Measurements from ENCODE around the gene COL6A3. TPM values are rescaled to one million over a fixed set of nuclear protein-coding genes. Genes with fewer than 3 reads are reported as not detected.

COL6A3 gene
- total RNA-seq, 2 donors from 2014 or later = 1.9 to 2.6 TPM

DNA sequence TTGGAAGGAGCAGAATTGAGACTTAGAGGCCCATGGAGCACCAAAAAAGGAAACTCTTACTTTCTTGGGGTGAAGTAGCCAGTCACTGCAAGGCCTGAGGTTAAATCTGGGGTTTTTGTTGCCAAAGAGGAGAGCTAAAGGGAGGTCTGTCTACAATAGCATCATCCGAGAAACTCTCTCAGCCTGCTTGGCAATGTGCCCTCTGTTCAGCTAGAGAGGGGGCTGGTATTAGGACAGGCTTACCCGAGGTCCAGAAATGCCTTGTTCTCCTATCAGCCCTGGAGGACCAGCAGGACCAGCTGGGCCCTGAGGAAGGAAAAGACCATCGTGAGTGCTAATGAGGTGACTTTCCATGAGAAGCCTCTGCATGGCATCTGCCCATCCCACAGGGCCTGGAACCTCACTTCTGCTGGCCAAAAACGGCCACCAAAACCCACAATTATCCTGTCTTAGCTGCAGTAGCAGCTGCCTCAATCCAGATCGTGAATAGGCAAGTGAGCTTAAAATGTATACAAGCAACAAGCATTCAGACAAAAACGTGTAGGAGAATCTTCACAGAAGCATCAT, 61.6 kb downstream of the COL6A3 start:
- Mint-ChIP-seq H3K27me3 (no peaks in the 10 kb centered on the region), H3K4me3 (no peak overlapping the region), H3K36me3 (ENCODE audit: low read depth) (peaks cover 3% of the 10 kb centered on the region), H3K27ac (peak overlapping the region; percentile 32), H3K4me1 (no peaks in the 10 kb centered on the region)
- H3K9me3 ChIP-seq (ENCODE audit: control insufficient read depth, low read length, poor library complexity, severe bottlenecking) = no peaks in the 10 kb centered on the region
- no peak for DNase-seq
- ATAC-seq = no peak

GRCh38 chr2:237351796-237352195, 62.2 kb downstream of the COL6A3 start:
- Mint-ChIP-seq H3K27ac (no peak overlapping the region), H3K27me3 (no peaks in the 10 kb centered on the region), H3K36me3 (ENCODE audit: low read depth) (peaks cover 3% of the 10 kb centered on the region), H3K4me3 (no peak overlapping the region), H3K4me1 (no peaks in the 10 kb centered on the region)
- no peaks in the 10 kb centered on the region for H3K9me3 ChIP-seq (ENCODE audit: control insufficient read depth, low read length, poor library complexity, severe bottlenecking)
- DNase-seq (no peak), ATAC-seq (no peak)

DNA sequence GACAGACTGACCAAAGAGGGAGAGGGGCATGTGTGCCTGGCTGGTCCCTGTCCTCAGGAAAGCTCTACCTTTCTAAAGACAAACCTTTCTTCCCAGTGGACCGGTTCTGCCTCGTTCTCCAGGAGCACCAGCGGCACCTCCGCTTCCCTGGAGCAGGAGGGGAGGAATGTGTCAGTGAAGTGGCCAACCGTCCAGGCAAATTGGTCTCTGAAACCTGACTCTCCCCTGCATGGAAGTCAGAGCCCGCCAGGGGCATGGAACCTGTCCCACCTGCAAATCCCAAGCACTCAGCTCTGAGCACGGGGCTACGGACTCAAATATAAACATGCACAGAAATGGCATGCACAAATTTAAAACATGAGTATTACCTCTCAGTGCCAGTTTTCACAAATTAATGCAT, 62.9 kb downstream of the COL6A3 start:
- no peaks in the 10 kb centered on the region for H3K27me3 Mint-ChIP-seq
- ATAC-seq = no peak

GRCh38 chr2:237350597-237350996, 63.4 kb downstream of the COL6A3 start:
- Mint-ChIP-seq H3K4me1 (no peaks in the 10 kb centered on the region), H3K36me3 (ENCODE audit: low read depth) (peaks cover 3% of the 10 kb centered on the region), H3K27ac (no peak overlapping the region), H3K27me3 (no peaks in the 10 kb centered on the region), H3K4me3 (no peak overlapping the region)
- no peak for DNase-seq
- H3K9me3 ChIP-seq (ENCODE audit: control insufficient read depth, low read length, poor library complexity, severe bottlenecking) = no peaks in the 10 kb centered on the region
- ATAC-seq = no peak

More for the DNA sequence above, 62.9 kb downstream of the COL6A3 start:
- no peak overlapping the region for H3K27ac Mint-ChIP-seq
- DNase-seq = no peak
- no peaks in the 10 kb centered on the region for H3K9me3 ChIP-seq (ENCODE audit: control insufficient read depth, low read length, poor library complexity, severe bottlenecking)
- no peaks in the 10 kb centered on the region for H3K4me1 Mint-ChIP-seq
- peaks cover 3% of the 10 kb centered on the region for H3K36me3 Mint-ChIP-seq (ENCODE audit: low read depth)
- no peak overlapping the region for H3K4me3 Mint-ChIP-seq

DNA sequence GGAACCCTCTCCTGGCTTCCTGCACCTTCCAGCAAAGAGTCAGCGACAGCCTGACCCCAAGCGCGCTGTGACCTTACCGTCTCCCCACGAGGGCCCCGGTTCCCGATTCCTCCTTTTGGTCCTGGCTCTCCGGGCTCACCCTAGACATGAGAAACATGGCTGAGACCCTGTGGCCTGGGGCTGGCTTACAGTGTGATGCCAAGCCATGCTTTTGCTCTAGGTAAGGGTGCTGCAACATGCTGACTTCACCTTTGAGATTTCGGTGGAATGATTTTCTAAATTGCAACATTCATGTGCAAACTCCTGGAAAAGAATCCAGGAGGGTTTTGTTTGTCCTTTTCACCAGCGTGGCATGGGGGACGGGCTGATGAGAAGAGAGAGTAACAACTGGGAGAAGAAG, 63.9 kb downstream of the COL6A3 start:
- DNase-seq = no peak
- no peaks in the 10 kb centered on the region for H3K9me3 ChIP-seq (ENCODE audit: control insufficient read depth, low read length, poor library complexity, severe bottlenecking)
- no peak for ATAC-seq
- Mint-ChIP-seq H3K4me3 (no peak overlapping the region), H3K36me3 (ENCODE audit: low read depth) (peaks cover 3% of the 10 kb centered on the region), H3K27me3 (no peaks in the 10 kb centered on the region), H3K4me1 (no peaks in the 10 kb centered on the region), H3K27ac (no peak overlapping the region)

DNA sequence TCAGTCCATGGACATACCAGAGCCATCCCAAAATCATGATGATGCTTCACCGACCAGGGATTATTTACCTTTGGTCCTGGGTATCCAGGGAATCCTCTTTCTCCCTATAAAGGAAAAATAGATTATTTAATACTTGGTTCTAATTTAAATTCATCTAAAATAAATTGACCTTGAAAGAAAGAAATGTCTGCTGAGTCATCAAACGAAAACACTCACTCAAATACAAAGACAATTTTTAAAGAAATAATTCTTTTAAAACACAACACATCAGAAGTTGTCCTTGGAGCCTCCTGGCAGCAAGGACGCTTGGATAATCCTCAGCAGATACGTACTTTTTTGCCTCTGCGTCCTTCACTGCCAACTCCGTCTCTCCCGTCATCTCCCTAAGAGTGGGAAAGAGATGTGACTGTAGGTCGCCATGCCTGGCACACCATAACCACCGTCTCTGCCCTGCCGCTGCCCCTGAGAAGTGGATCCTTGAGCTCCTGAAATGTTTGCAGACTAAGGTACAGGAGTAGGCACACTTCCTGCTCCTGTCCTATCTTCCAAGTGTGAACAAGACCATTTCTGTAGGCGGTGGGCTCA, 65.6 kb downstream of the COL6A3 start:
- no peaks in the 10 kb centered on the region for H3K27me3 Mint-ChIP-seq
- H3K4me3 Mint-ChIP-seq = no peak overlapping the region
- H3K4me1 Mint-ChIP-seq = no peaks in the 10 kb centered on the region
- H3K27ac Mint-ChIP-seq = no peak overlapping the region
- peaks cover 3% of the 10 kb centered on the region for H3K36me3 Mint-ChIP-seq (ENCODE audit: low read depth)
- no peak for DNase-seq
- H3K9me3 ChIP-seq (ENCODE audit: control insufficient read depth, low read length, poor library complexity, severe bottlenecking) = no peaks in the 10 kb centered on the region
- no peak for ATAC-seq

DNA sequence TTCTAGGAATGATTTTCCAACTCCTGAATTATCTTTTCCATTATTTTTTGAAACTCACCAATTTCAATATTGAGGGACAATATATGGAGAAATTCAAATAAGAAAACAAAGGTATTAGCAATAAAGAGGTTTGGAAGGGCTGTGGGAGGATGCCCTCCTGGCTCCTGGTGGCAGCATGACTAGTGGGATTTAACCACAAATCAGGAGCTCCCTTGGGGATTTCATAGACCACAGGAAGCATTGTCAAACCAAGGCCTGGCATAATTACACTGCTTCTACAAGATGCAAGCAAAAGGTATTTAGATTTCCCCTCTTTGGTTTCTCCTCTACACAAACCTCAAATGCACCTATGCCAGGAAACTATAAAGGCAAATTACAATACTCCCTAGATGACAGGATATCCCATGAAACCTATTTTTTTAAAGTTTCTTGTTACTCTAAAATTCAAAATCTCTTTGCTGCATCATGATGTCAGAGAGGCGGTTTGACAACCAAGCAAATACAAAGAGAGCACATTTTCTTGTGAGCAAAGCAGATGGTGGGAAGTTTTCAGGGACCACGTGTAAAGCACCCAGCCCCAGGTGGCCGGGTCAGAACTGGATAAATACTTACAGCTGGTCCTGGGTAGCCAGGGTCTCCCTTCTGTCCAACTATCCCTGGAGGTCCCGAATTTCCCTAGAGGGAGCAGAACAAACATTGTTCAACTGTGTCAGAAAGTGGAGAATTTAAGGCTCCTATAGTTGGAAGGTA, 67.9 kb downstream of the COL6A3 start:
- DNase-seq (no peak), ATAC-seq (no peak)
- Mint-ChIP-seq H3K27me3 (no peaks in the 10 kb centered on the region), H3K27ac (no peak overlapping the region), H3K4me1 (no peaks in the 10 kb centered on the region), H3K36me3 (ENCODE audit: low read depth) (peaks cover 3% of the 10 kb centered on the region), H3K4me3 (no peak overlapping the region)
- no peaks in the 10 kb centered on the region for H3K9me3 ChIP-seq (ENCODE audit: control insufficient read depth, low read length, poor library complexity, severe bottlenecking)

- ATAC-seq (no peak), DNase-seq (no peak)
- Mint-ChIP-seq H3K27ac (no peak overlapping the region), H3K4me3 (no peak overlapping the region), H3K4me1 (no peaks in the 10 kb centered on the region), H3K36me3 (ENCODE audit: low read depth) (peaks cover 3% of the 10 kb centered on the region), H3K27me3 (no peaks in the 10 kb centered on the region)
- no peaks in the 10 kb centered on the region for H3K9me3 ChIP-seq (ENCODE audit: control insufficient read depth, low read length, poor library complexity, severe bottlenecking)
Measured at GRCh38 chr2:237345411-237345810, 68.6 kb downstream of the COL6A3 start.

DNA sequence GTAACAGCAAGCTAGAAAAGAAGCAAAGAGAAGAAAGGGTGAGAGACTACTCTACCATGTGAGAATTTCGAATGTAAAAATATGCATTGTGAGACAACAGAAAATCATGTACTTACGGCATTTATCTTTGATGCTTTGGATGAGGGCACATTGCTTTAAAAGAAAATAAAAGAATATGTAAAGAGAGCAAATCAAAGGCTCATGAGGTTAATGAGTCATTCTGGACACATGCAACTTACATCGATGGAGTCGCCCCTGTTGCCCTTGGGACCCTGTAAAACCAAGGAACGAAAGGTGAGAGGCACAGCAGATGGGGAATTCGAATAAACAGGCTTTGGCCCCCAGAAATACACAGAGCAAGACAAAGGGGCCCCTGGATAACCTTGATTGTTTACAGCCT, 69.0 kb downstream of the COL6A3 start:
- ATAC-seq = no peak
- Mint-ChIP-seq H3K27me3 (no peaks in the 10 kb centered on the region), H3K4me1 (no peaks in the 10 kb centered on the region), H3K4me3 (no peak overlapping the region), H3K36me3 (ENCODE audit: low read depth) (peaks cover 3% of the 10 kb centered on the region), H3K27ac (no peak overlapping the region)
- no peak for DNase-seq
- no peaks in the 10 kb centered on the region for H3K9me3 ChIP-seq (ENCODE audit: control insufficient read depth, low read length, poor library complexity, severe bottlenecking)

GRCh38 chr2:237343993-237344392, 70.0 kb downstream of the COL6A3 start:
- H3K9me3 ChIP-seq (ENCODE audit: control insufficient read depth, low read length, poor library complexity, severe bottlenecking) = no peaks in the 10 kb centered on the region
- no peak for ATAC-seq
- H3K27me3 Mint-ChIP-seq = no peaks in the 10 kb centered on the region
- H3K4me3 Mint-ChIP-seq = no peak overlapping the region
- no peak overlapping the region for H3K27ac Mint-ChIP-seq
- no peaks in the 10 kb centered on the region for H3K4me1 Mint-ChIP-seq
- peaks cover 2% of the 10 kb centered on the region for H3K36me3 Mint-ChIP-seq (ENCODE audit: low read depth)
- no peak for DNase-seq

GRCh38 chr2:237341872-237342271, 72.1 kb downstream of the COL6A3 start:
- DNase-seq (no peak), ATAC-seq (no peak)
- H3K9me3 ChIP-seq (ENCODE audit: control insufficient read depth, low read length, poor library complexity, severe bottlenecking) = no peaks in the 10 kb centered on the region
- Mint-ChIP-seq H3K27me3 (no peaks in the 10 kb centered on the region), H3K27ac (no peak overlapping the region), H3K36me3 (ENCODE audit: low read depth) (no peaks in the 10 kb centered on the region), H3K4me3 (no peak overlapping the region), H3K4me1 (no peaks in the 10 kb centered on the region)

DNA sequence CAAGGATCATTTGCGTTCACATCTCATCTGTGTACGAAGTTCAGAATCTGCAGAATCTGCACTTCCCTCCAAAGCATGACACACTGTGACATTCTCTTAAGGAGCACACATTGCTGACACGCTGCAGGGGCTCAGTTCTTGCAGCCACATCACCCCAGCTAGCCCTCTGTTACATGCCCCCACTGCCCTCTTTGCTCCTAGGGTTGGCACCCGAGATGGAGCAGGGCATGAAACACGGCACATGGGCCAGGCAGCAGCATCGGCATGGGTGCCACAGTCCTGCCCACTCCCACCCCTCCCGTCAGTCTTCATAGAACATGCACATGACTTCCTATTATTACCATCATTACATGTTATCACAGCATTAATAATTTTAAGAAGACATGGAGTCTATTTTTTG, 76.4 kb downstream of the COL6A3 start:
- no peak for ATAC-seq
- Mint-ChIP-seq H3K27ac (no peak overlapping the region), H3K27me3 (no peaks in the 10 kb centered on the region)

DNA sequence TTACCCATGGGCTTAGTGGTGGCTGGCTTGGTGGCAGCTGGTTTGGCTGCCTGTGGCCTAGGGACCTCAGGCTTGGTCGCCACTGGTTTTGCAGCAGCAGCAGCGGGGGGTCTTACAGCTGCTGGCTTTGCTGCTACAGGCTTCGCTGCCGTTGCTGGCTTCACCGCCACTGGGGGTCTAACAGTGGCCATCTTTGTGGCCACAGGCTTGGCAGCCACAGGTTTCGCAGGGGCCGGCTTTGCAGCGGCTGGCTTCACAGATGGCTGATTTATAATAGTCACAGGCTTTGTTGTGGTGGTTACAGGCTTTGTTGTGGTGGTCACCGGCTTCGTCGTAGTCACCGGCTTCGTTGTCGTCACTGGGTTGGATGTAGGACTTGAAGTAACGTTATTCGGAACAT, 77.8 kb downstream of the COL6A3 start:
- Mint-ChIP-seq H3K4me3 (no peak overlapping the region), H3K27me3 (no peaks in the 10 kb centered on the region), H3K36me3 (ENCODE audit: low read depth) (no peaks in the 10 kb centered on the region), H3K27ac (no peak overlapping the region), H3K4me1 (no peaks in the 10 kb centered on the region)
- no peak for ATAC-seq
- DNase-seq = no peak
- no peaks in the 10 kb centered on the region for H3K9me3 ChIP-seq (ENCODE audit: control insufficient read depth, low read length, poor library complexity, severe bottlenecking)

More for the DNA sequence above, 76.4 kb downstream of the COL6A3 start:
- Mint-ChIP-seq H3K36me3 (ENCODE audit: low read depth) (no peaks in the 10 kb centered on the region), H3K4me3 (no peak overlapping the region), H3K4me1 (no peaks in the 10 kb centered on the region)
- DNase-seq = no peak
- H3K9me3 ChIP-seq (ENCODE audit: control insufficient read depth, low read length, poor library complexity, severe bottlenecking) = no peaks in the 10 kb centered on the region

DNA sequence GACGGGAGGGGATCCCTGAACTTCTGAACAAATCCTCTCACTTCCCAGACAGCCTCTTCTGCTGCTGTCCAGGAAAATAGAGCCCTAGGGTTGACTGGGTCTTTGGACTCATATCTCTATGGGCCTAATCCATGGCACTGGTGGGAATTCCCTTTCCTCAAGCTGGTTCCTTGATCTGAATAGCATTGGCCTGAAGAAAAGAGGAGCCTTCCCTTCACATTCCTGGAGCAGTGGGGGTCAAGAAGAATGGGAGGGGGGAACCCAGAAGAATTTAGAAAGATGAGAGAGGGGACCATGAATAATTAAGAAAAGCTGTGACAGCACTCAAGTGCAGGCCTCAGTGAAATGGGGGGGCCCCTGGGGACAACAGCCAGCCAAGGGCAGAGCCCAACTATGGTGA, 80.2 kb downstream of the COL6A3 start:
- peaks cover 2% of the 10 kb centered on the region for H3K4me1 Mint-ChIP-seq
- no peak for DNase-seq
- no peak for ATAC-seq
- H3K4me3 Mint-ChIP-seq = no peak overlapping the region
- no peak overlapping the region for H3K27ac Mint-ChIP-seq
- H3K9me3 ChIP-seq (ENCODE audit: control insufficient read depth, low read length, poor library complexity, severe bottlenecking) = no peaks in the 10 kb centered on the region
- no peaks in the 10 kb centered on the region for H3K36me3 Mint-ChIP-seq (ENCODE audit: low read depth)
- H3K27me3 Mint-ChIP-seq = no peaks in the 10 kb centered on the region

Measured in T-helper 17 cell (primary cell).